GM12878 (cell line): ENCODE measurements around the gene OSER1. TPM values are rescaled to one million over a fixed set of nuclear protein-coding genes. Genes with fewer than 3 reads are reported as not detected.
A peak's percentile ranks its signal among the peaks of the same experiment; 100 is the strongest.

Source experiments
- ATAC-seq: fragments of 200-7000 bp; cut with Tn5 transposase; 3 replicates; pipeline ENCODE4 v1.9.1; 2020; ENCODE audit warnings: mild to moderate bottlenecking, moderate library complexity
- BruUV-seq: library from RNA; stranded (reverse); fragments of 400-500 nt; replicated peaks from 2 replicates; lab custom pipeline; 2021; lab: Mats Ljungman, UMichigan
- CTCF ChIA-PET: fragments of 300-600 bp; sonication (Branson Sonifier 250); formaldehyde crosslinking; extraction: SDS; loops from one replicate; lab custom pipeline; 2021; ENCODE audit warnings: inconsistent platforms; lab: Yijun Ruan, JAX
- POLR2A ChIA-PET: fragments of 350-600 bp; formaldehyde crosslinking; extraction: SDS; loops from one replicate; lab custom pipeline; 2021; ENCODE audit warnings: inconsistent platforms; lab: Charles Lee
- RAD21 ChIA-PET: fragments of 300-600 bp; sonication (Branson Sonifier 250); formaldehyde crosslinking; loops from one replicate; lab custom pipeline; 2023; ENCODE audit warnings: antibody characterized with exemption; ENCODE audit not compliant: unreplicated experiment; lab: Charles Lee
- SMC1A ChIA-PET: fragments of 300-600 bp; sonication (Branson Sonifier 250); formaldehyde crosslinking; loops from one replicate; lab custom pipeline; 2023; ENCODE audit not compliant: unreplicated experiment, uncharacterized antibody; lab: Charles Lee
- DNase-seq: peaks from one replicate; pipeline ENCODE4 v3.0.0-alpha.2; 2011; ENCODE audit warnings: low read depth, low spot score
- FAIRE-seq: peaks from 3 replicates; lab custom pipeline; 2011; peaks lifted over from hg19 to GRCh38; lab: Jason Lieb, UNC
- H2AFZ ChIP-seq: 2 replicates; pipeline ENCODE4 v1.6.0; 2011; ENCODE audit warnings: low read depth, low read length, control low read depth; ENCODE audit not compliant: control insufficient read depth
- H3K27ac ChIP-seq: 2 replicates; pipeline ENCODE4 v1.5.1; 2011; ENCODE audit warnings: control low read depth; ENCODE audit not compliant: control insufficient read depth, insufficient read depth
- H3K27me3 ChIP-seq, 2 experiments: replicated peaks in 1 of 2; 2 replicates each; pipeline versions ENCODE4 v1.6.0 to v1.6.1; 2011; ENCODE audit warnings: low read length in 1 of 2; ENCODE audit not compliant: control insufficient read depth in 2 of 2, insufficient read depth in 2 of 2
- H3K36me3 ChIP-seq, 2 experiments: 2 replicates each; pipeline ENCODE4 v1.5.1; 2011; ENCODE audit warnings: low read length in 1 of 2; ENCODE audit not compliant: control insufficient read depth in 2 of 2, insufficient read depth in 2 of 2
- H3K4me1 ChIP-seq: 2 replicates; pipeline ENCODE4 v1.6.1; 2011; ENCODE audit warnings: mild to moderate bottlenecking, low read length, moderate library complexity, mixed read lengths; ENCODE audit not compliant: control insufficient read depth, insufficient read depth
- H3K4me2 ChIP-seq: 2 replicates; pipeline ENCODE4 v1.6.0; 2011; ENCODE audit warnings: control low read depth; ENCODE audit not compliant: control insufficient read depth, insufficient read depth
- H3K4me3 ChIP-seq: fragments of 200-600 bp; sonication (generic); 2 replicates; pipeline ENCODE4 v1.5.1; 2016
- H3K79me2 ChIP-seq: 2 replicates; pipeline ENCODE4 v1.6.0; 2011; ENCODE audit warnings: low read length; ENCODE audit not compliant: control insufficient read depth, insufficient read depth
- H3K9ac ChIP-seq: 2 replicates; pipeline ENCODE4 v1.8.0; 2011; ENCODE audit warnings: low read length, control low read depth, mixed read lengths; ENCODE audit not compliant: control insufficient read depth, insufficient read depth
- H3K9me3 ChIP-seq: replicated peaks from 3 replicates; pipeline ENCODE4 v1.5.1; 2011; ENCODE audit warnings: mild to moderate bottlenecking, low read length; ENCODE audit not compliant: control insufficient read depth, insufficient read depth
- H4K20me1 ChIP-seq: 2 replicates; pipeline ENCODE4 v1.6.0; 2011; ENCODE audit not compliant: control insufficient read depth, insufficient read depth
- BHLHE40 ChIP-seq, 2 experiments: fragments of 450-650 bp in 1 of 2; IDR thresholded peaks; 2 replicates each; pipeline ENCODE4 v1.6.1; 2011 to 2017; ENCODE audit warnings: low read depth in 2 of 2, borderline replicate concordance in 1 of 2, improper control_type of control experiment in 1 of 2, low read length in 1 of 2, mild to moderate bottlenecking in 1 of 2
- CEBPB ChIP-seq, 2 experiments: fragments of 150-350 bp in 1 of 2; IDR thresholded peaks; 2 replicates each; pipeline ENCODE4 v1.6.1; 2012 to 2014; ENCODE audit warnings: low read depth in 2 of 2, low read length in 2 of 2, borderline replicate concordance in 1 of 2, inconsistent platforms in 1 of 2
- DPF2 ChIP-seq: fragments of 450-650 bp; IDR thresholded peaks from 2 replicates; pipeline ENCODE4 v1.6.1; 2017; ENCODE audit warnings: mild to moderate bottlenecking
- FOS ChIP-seq: IDR thresholded peaks from 3 replicates; pipeline ENCODE4 v1.6.1; 2011; ENCODE audit warnings: borderline replicate concordance; ENCODE audit not compliant: insufficient read length; ENCODE audit errors: extremely low read depth
- HSF1 ChIP-seq: fragments of 150-350 bp; IDR thresholded peaks from 2 replicates; pipeline ENCODE4 v1.6.1; 2014; ENCODE audit warnings: mild to moderate bottlenecking, low read depth, low read length
- IKZF1 ChIP-seq: fragments of 450-650 bp; conservative IDR thresholded peaks from 2 replicates; pipeline ENCODE4 v1.6.1; 2017; ENCODE audit warnings: antibody characterized with exemption, mild to moderate bottlenecking
- RUNX3 ChIP-seq: IDR thresholded peaks from 2 replicates; pipeline ENCODE4 v1.6.1; 2012; ENCODE audit warnings: low read length, inconsistent platforms
- SP1 ChIP-seq: IDR thresholded peaks from one replicate; pipeline ENCODE4 v1.6.1; 2011; ENCODE audit warnings: low read depth, low read length
- SUZ12 ChIP-seq: fragments of 200-600 bp; sonication (generic); IDR thresholded peaks from one replicate; pipeline ENCODE4 v1.6.1; 2018; ENCODE audit warnings: antibody characterized with exemption, mild to moderate bottlenecking; ENCODE audit not compliant: unreplicated experiment
- WRNIP1 ChIP-seq: IDR thresholded peaks from 2 replicates; pipeline ENCODE4 v1.6.1; 2011; ENCODE audit warnings: low read depth, low read length, improper control_type of control experiment, borderline replicate concordance
- YY1 ChIP-seq: IDR thresholded peaks from 2 replicates; pipeline ENCODE4 v1.6.1; 2011; ENCODE audit warnings: low read depth, mild to moderate bottlenecking, low read length
- WGBS: methylation state at CpG from one replicate; pipeline ENCODE4 v1.1.6; 2016; ENCODE audit warnings: low lambda C conversion rate; ENCODE audit not compliant: insufficient replicate concordance, insufficient coverage; ENCODE audit errors: missing lambda C conversion rate; 5-methylcytosine and 5-hydroxymethylcytosine counted together
- in situ Hi-C: fragments of 300-500 bp; cut with MboI; formaldehyde crosslinking; loops from 9 replicates; pipeline ENCODE4 v1.14.3; 2018; ENCODE audit warnings: mixed read lengths
- intact Hi-C: fragments of 100-400 bp; cut with micrococcal nuclease; formaldehyde crosslinking; loops from one replicate; pipeline ENCODE4 v1.14.2; 2022; ENCODE audit not compliant: unreplicated experiment
- polyA plus RNA-seq, 11 experiments: library from polyadenylated mRNA; depleted of rRNA in 4 of 11; unstranded in 6 of 11; stranded (reverse) in 5 of 11; fragments of >200 nt; fragmentation: Nextera tagmentation in 4 of 11; fragmentation: Illumina TruSeq in 1 of 11; extraction: Ambion mirVana in 4 of 11; extraction: Trizol in 1 of 11; gene quantifications; 1 replicate in 1 of 11; 2 replicates in 10 of 11; pipeline versions ENCODE4 v1.2.1 to v1.2.3, GENCODE V29; 2011 to 2016; ENCODE audit warnings: inconsistent platforms in 2 of 11, missing spikeins in 2 of 11, low read depth in 1 of 11
- total RNA-seq, 4 experiments: library from RNA; depleted of rRNA in 3 of 4; stranded (reverse); fragments of >200 nt in 3 of 4; fragmentation: Illumina TruSeq in 1 of 4; extraction: Trizol in 1 of 4; gene quantifications; 2 replicates each; pipeline versions ENCODE4 v1.2.1 to v1.2.3, GENCODE V29; 2013 to 2021

Gene OSER1
- total and polyA plus RNA-seq, 10 of the 15 experiments (the other 5 are each of a cell fraction or from before 2014, with no cell fraction given): 19.3 to 63.8 (median 28.4) TPM

GRCh38 chr20:44219791-44220190 lies 9.2 kb upstream of the OSER1 start (continued):
- TF ChIP-seq IKZF1: no peak
- TF ChIP-seq HSF1: no peak
- TF ChIP-seq SP1: no peak
- no peak for TF ChIP-seq BHLHE40 (IDR thresholded peaks at IDR 0.05; ENCODE audit: borderline replicate concordance in 1 of 2, low read depth in 2 of 2, low read length in 1 of 2)
- no peak for TF ChIP-seq SUZ12
- TF ChIP-seq FOS: no peak
- no peak for TF ChIP-seq DPF2
- TF ChIP-seq, all 136 proteins: peak for 0

- Histone ChIP-seq H4K20me1 (no peaks in the 10 kb centered on the region), H3K36me3 (no peaks in the 10 kb centered on the region), H3K4me3 (no peak overlapping the region), H3K4me1 (peaks cover 14% of the 10 kb centered on the region), H3K4me2 (0 out of 2 replicates have a peak overlapping the region, but pooled peaks have one; percentile 12), H3K79me2 (no peaks in the 10 kb centered on the region), H3K9ac (no peak overlapping the region), H3K27ac (no peak overlapping the region), H3K27me3 (no peaks in the 10 kb centered on the region), H2AFZ (no peak overlapping the region), H3K9me3 (no peaks in the 10 kb centered on the region)
- in situ Hi-C loops (loop anchor here (5.0 to 10.0 kb wide), 3 partner anchors 93 to 386 kb away; partner anchors contain the start of gene FITM2), intact Hi-C loops (loop anchor here (5.0 kb wide), 2 partner anchors 243 to 463 kb away; no protein-coding TSS in a partner anchor)
- CTCF ChIA-PET: interaction anchor here (0.6 to 10.1 kb wide), 17 partner anchors 9 to 464 kb away, joined by 3 to 257 read pairs (median 5); partner anchors contain the start of genes FITM2 and OSER1
- no peak for ATAC-seq
- RAD21 ChIA-PET: interaction anchor here (1.0 to 4.5 kb wide), 3 partner anchors 93 to 250 kb away, joined by 4 to 73 read pairs (median 12); partner anchors contain the start of gene FITM2
- TF ChIP-seq YY1: no peak
- no peak for TF ChIP-seq CEBPB (IDR thresholded peaks at IDR 0.05; ENCODE audit: borderline replicate concordance in 1 of 2, low read depth in 2 of 2, low read length in 2 of 2)
- TF ChIP-seq WRNIP1: no peak
- peak; percentile 25; the same call in 1 of the 2 replicates for TF ChIP-seq RUNX3
- FAIRE-seq: no peak
- no TSS peak for BruUV-seq
- SMC1A ChIA-PET: interaction anchor here (0.9 to 8.1 kb wide), 3 partner anchors 93 to 166 kb away, joined by 4 to 118 read pairs (median 13); partner anchors contain the start of gene FITM2
- POLR2A ChIA-PET: interaction anchor here (2.4 kb wide), 1 partner anchor 92 kb away, joined by 8 read pairs; the partner anchor contains the start of gene FITM2
- no peak for DNase-seq
- 54% methylated on average over 5 of the region's 5 CpGs for WGBS
Measured at GRCh38 chr20:44219170-44219730, 8.7 kb upstream of the OSER1 start.
